Measurements from ENCODE around the gene CPA2.

DNA sequence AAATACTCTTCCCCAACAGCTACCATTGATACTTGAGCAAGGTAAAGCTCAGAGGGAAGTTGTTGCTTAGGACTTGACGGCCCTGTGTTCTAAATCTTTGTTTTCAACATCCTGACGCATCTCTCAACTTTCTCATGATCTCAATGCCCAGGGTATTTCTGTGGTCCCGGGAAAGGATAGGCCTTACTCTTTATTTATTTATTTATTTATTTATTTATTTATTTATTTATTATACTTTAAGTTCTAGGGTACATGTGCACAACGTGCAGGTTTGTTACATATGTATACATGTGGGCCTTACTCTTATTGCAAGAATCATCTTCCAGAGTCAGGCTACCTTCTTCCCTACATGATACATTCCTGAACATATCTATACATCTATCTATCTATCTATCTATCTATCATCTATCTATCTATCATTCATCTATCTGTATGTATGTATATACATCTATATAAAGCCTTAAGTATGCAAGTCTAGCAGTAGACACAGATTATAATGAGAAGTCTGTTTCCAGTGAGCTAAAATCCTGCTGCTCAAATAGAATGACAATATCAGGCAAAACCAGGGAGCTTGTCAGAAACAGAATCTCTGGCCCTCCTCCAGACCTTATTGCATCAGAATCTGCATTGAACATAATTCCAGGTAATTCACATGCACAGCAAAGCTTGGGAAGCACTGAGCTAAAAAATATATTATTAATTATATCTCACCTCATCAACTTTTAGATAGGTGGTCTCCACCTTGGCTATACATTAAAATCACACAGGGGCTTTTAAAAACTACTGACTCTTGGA is 65.8 kb downstream of the CPA2 start:
- no peak for TF ChIP-seq CHD1 (IDR thresholded peaks at IDR 0.05; ENCODE audit: low read depth, low read length)
- TF ChIP-seq MXI1 (IDR thresholded peaks at IDR 0.05; ENCODE audit: borderline replicate concordance, low read depth, low read length): no peak
